ENCODE results near the gene PER2. TPM values are rescaled to one million over a fixed set of nuclear protein-coding genes. Genes with fewer than 3 reads are reported as not detected.

The PER2 gene
- total RNA-seq, 2 experiments from 2014 or later: 17.4 to 17.6 TPM

DNA sequence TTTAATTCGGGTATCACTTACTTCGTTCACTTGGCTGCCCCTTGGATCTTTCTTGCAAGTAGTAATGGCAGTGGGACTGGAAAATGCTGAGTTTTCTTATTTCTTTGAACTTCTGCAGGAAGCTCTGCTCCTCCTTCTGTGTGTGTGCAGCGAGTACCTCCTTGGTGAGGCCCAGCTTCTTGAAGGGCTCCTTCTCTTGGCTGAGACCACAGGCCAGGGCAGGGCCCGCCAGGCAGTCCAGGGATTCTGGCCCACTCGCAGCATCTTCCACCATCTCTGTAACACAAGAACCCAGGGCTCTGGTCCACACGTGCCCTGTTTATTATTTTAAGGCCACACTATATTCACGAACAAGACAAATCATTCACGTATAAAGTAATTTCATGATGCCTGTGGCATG is 32.8 kb downstream of the PER2 start:
- DNase-seq: no peak
- ATAC-seq: no peak
- CTCF ChIA-PET: interaction anchor here (0.7 to 3.8 kb wide), 5 partner anchors 8 to 31 kb away, joined by 3 to 19 read pairs (median 3); partner anchors contain the start of gene HES6
- H3K4me3 Mint-ChIP-seq: no peak overlapping the region
- POLR2A ChIA-PET: no interaction called here
- TF ChIP-seq CTCF (IDR thresholded peaks at IDR 0.05): no peak
- intact Hi-C loops (cut with micrococcal nuclease): no loop called here
- H3K9me3 Mint-ChIP-seq: no peaks in the 10 kb centered on the region
- no peaks in the 10 kb centered on the region for H3K27me3 Mint-ChIP-seq
- H3K36me3 Mint-ChIP-seq (ENCODE audit: low read depth): peaks cover 13% of the 10 kb centered on the region
- H3K27ac Mint-ChIP-seq: no peak overlapping the region
- H3K4me1 Mint-ChIP-seq (ENCODE audit: low read depth): no peaks in the 10 kb centered on the region

GRCh38 chr2:238255151-238255551 is 33.3 kb downstream of the PER2 start:
- ATAC-seq (no peak), DNase-seq (no peak)
- Mint-ChIP-seq H3K36me3 (ENCODE audit: low read depth) (peaks cover 13% of the 10 kb centered on the region), H3K27ac (no peak overlapping the region), H3K9me3 (no peaks in the 10 kb centered on the region), H3K27me3 (no peaks in the 10 kb centered on the region), H3K4me1 (ENCODE audit: low read depth) (no peaks in the 10 kb centered on the region), H3K4me3 (no peak overlapping the region)
- ChIA-PET POLR2A (no interaction called here), CTCF (interaction anchor here (1.2 to 3.8 kb wide), 4 partner anchors 8 to 24 kb away, joined by 3 to 19 read pairs (median 4); no protein-coding TSS in a partner anchor)
- TF ChIP-seq CTCF (IDR thresholded peaks at IDR 0.05): no peak
- intact Hi-C loops (cut with micrococcal nuclease): no loop called here

DNA sequence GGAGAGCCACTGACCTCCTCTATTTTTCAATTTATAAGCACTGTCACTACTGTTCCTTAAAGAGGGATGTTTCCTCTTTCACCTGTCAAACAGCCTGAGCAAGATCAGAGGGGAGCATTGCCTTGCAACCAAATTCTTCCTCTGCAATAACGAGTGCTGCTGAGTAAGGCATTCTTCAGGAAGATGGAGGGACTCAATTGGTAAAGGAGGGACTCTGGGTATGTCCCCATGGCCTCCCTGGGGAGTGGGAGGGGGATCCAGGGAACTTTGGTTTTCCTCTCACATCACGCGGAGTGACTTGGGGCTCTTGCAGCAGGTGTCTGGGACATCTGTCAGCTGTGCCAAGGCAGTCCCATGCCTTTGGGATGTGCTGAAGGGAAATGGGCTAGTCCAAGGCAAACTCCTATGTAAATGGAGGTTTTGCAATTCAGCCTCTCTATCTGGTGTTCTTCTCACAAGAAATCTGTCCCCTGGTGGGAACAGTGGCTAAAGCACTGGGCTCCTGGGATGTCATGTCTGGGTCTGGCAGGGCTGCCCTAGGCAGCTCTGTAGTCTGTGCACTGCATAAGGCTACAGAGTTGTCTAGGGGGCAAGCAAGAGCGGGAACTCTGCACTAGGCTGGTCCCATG is 34.2 kb downstream of the PER2 start:
- DNase-seq (no peak), ATAC-seq (no peak)
- intact Hi-C loops (cut with micrococcal nuclease): no loop called here
- ChIA-PET CTCF (interaction anchor here (1.4 to 3.8 kb wide), 3 partner anchors 9 to 18 kb away, joined by 4 to 19 read pairs (median 5); no protein-coding TSS in a partner anchor), POLR2A (interaction anchor here (1.1 kb wide), 1 partner anchor 34 kb away, joined by 3 read pairs; the partner anchor contains the start of gene PER2)
- H3K27ac Mint-ChIP-seq: no peak overlapping the region
- peaks cover 16% of the 10 kb centered on the region for H3K36me3 Mint-ChIP-seq (ENCODE audit: low read depth)
- H3K4me3 Mint-ChIP-seq: no peak overlapping the region
- no peaks in the 10 kb centered on the region for H3K9me3 Mint-ChIP-seq
- TF ChIP-seq CTCF (IDR thresholded peaks at IDR 0.05): no peak
- no peaks in the 10 kb centered on the region for H3K27me3 Mint-ChIP-seq
- no peaks in the 10 kb centered on the region for H3K4me1 Mint-ChIP-seq (ENCODE audit: low read depth)

GRCh38 chr2:238252766-238253630 is 35.4 kb downstream of the PER2 start:
- no peak for ATAC-seq
- intact Hi-C loops (cut with micrococcal nuclease): no loop called here
- no peak overlapping the region for H3K4me3 Mint-ChIP-seq
- H3K9me3 Mint-ChIP-seq: no peaks in the 10 kb centered on the region
- TF ChIP-seq CTCF (IDR thresholded peaks at IDR 0.05): no peak
- no peaks in the 10 kb centered on the region for H3K4me1 Mint-ChIP-seq (ENCODE audit: low read depth)
- POLR2A ChIA-PET: interaction anchor here (0.7 to 1.1 kb wide), 2 partner anchors 21 to 35 kb away, joined by 3 read pairs; partner anchors contain the start of gene PER2
- DNase-seq: no peak
- H3K36me3 Mint-ChIP-seq (ENCODE audit: low read depth): peaks cover 16% of the 10 kb centered on the region
- no peaks in the 10 kb centered on the region for H3K27me3 Mint-ChIP-seq
- H3K27ac Mint-ChIP-seq: no peak overlapping the region
- CTCF ChIA-PET: interaction anchor here (1.9 to 3.8 kb wide), 2 partner anchors 10 to 16 kb away, joined by 5 to 19 read pairs; no protein-coding TSS in a partner anchor
